ENCODE results near the gene ST8SIA5. TPM values are rescaled to one million over a fixed set of nuclear protein-coding genes. Genes with fewer than 3 reads are reported as not detected.

ST8SIA5 gene
- total and polyA plus RNA-seq, 2 donors (not counting 3 experiments of a cell fraction or from before 2014, with no cell fraction given) = 0.25 to 0.62 TPM

- TF ChIP-seq MAX (IDR thresholded peaks at IDR 0.05; ENCODE audit: insufficient read depth, insufficient read length) (no peak), POLR2AphosphoS5 (IDR thresholded peaks at IDR 0.05; ENCODE audit: insufficient read depth, low read depth, low read length) (no peak), EZH2 (IDR thresholded peaks at IDR 0.05; ENCODE audit: borderline replicate concordance, low read depth, low read length, severe bottlenecking) (no peak), GATA2 (IDR thresholded peaks at IDR 0.05; ENCODE audit: insufficient read depth, insufficient read length, low read depth, low read length) (no peak), FOS (IDR thresholded peaks at IDR 0.05; ENCODE audit: borderline replicate concordance, insufficient read depth, low read length) (no peak), CTCF (IDR thresholded peaks at IDR 0.05; ENCODE audit: extremely low read depth in 1 of 2, insufficient read depth in 1 of 2, low read depth in 1 of 2, low read length in 2 of 2) (no peak), MYC (IDR thresholded peaks at IDR 0.05; ENCODE audit: low read depth, low read length) (no peak), JUN (IDR thresholded peaks at IDR 0.05; ENCODE audit: borderline replicate concordance, insufficient read depth, insufficient read length, low read depth) (no peak)
- Histone ChIP-seq H3K4me2 (ENCODE audit: insufficient read depth, low read length) (no peak overlapping the region), H3K4me1 (ENCODE audit: control insufficient read depth, extremely low read depth, insufficient read depth, low read length) (no peaks in the 10 kb centered on the region), H4K20me1 (replicated peaks; ENCODE audit: control insufficient read depth, extremely low read depth, insufficient read depth, low read length) (no peaks in the 10 kb centered on the region), H3K9me1 (replicated peaks; ENCODE audit: control insufficient read depth, extremely low read depth, insufficient read depth, low read length) (no peaks in the 10 kb centered on the region), H3K9ac (replicated peaks; ENCODE audit: extremely low read depth, insufficient read depth, low read length) (no peak overlapping the region), H3K27ac (ENCODE audit: insufficient read depth, low read depth, low read length) (no peak overlapping the region), H3K27me3 (ENCODE audit: control insufficient read depth in 2 of 2, insufficient read depth in 2 of 2, low read length in 2 of 2) (no peaks in the 10 kb centered on the region), H3K79me2 (ENCODE audit: control insufficient read depth, insufficient read depth, low read length) (no peaks in the 10 kb centered on the region), H3K4me3 (replicated peaks in 1 of 3; ENCODE audit: insufficient read depth in 1 of 3, low read depth in 1 of 3, low read length in 3 of 3) (no peak overlapping the region), H2AFZ (ENCODE audit: low read depth, low read length) (no peak overlapping the region), H3K9me3 (replicated peaks; ENCODE audit: control insufficient read depth, insufficient read depth, low read length) (no peaks in the 10 kb centered on the region), H3K36me3 (ENCODE audit: control insufficient read depth in 2 of 2, extremely low read depth in 1 of 2, insufficient read depth in 2 of 2, low read length in 2 of 2) (no peaks in the 10 kb centered on the region)
- intact Hi-C loops (cut with micrococcal nuclease) (no loop called here), dilution Hi-C loops (cut with MboI; ENCODE audit: extremely low pct_ligation_motif_present, low sequenced_read_pairs) (no loop called here)
- DNase-seq (ENCODE audit: low read depth, low spot score) = no peak
- CTCF ChIA-PET = interaction anchor here (1.5 to 1.8 kb wide), 2 partner anchors 16 to 19 kb away, joined by 4 to 5 read pairs; no protein-coding TSS in a partner anchor
- no TSS peak for BruUV-seq (replicated peaks)
- no peak for FAIRE-seq
- POLR2A ChIA-PET = no interaction called here
These were observed 117.5 kb downstream of the ST8SIA5 start for GRCh38 chr18:46639386-46639785.

All from endothelial cell of umbilical vein (primary cell).